Bronchial epithelial cell (primary cell): ENCODE data around the gene LDLRAD4. TPM values are rescaled to one million over a fixed set of nuclear protein-coding genes. Genes with fewer than 3 reads are reported as not detected.
A peak's percentile ranks its signal among the peaks of the same experiment; 100 is the strongest.

Experiments used
- DNase-seq: peaks from one replicate; pipeline ENCODE4 v3.0.0-alpha.2; 2010; ENCODE audit warnings: low read depth
- FAIRE-seq: peaks from 2 replicates; lab custom pipeline; 2011; peaks lifted over from hg19 to GRCh38; lab: Jason Lieb, UNC
- H3K27me3 ChIP-seq: 2 replicates; pipeline ENCODE4 v1.5.1; 2011; ENCODE audit warnings: low read length; ENCODE audit not compliant: control insufficient read depth, insufficient read depth
- H3K36me3 ChIP-seq: 2 replicates; pipeline ENCODE4 v1.5.1; 2011; ENCODE audit warnings: low read length; ENCODE audit not compliant: control insufficient read depth, insufficient read depth
- H3K4me3 ChIP-seq: 2 replicates; pipeline ENCODE4 v1.5.1; 2011; ENCODE audit warnings: mild to moderate bottlenecking, low read depth, low read length, control low read depth
- total RNA-seq: library from RNA; depleted of rRNA; stranded (reverse); fragments of >200 nt; gene quantifications from 2 replicates; pipeline ENCODE4 v1.2.1, GENCODE V29; 2014
- TF ChIP-seq, protein P1 (sequence below): IDR thresholded peaks from 2 replicates; pipeline ENCODE4 v1.5.1; 2011; ENCODE audit warnings: mild to moderate bottlenecking, moderate library complexity, low read length, control low read depth, inconsistent platforms; ENCODE audit not compliant: insufficient read depth, severe bottlenecking

The LDLRAD4 gene
- total RNA-seq, 1 donor from 2014 or later, result not detected

DNA sequence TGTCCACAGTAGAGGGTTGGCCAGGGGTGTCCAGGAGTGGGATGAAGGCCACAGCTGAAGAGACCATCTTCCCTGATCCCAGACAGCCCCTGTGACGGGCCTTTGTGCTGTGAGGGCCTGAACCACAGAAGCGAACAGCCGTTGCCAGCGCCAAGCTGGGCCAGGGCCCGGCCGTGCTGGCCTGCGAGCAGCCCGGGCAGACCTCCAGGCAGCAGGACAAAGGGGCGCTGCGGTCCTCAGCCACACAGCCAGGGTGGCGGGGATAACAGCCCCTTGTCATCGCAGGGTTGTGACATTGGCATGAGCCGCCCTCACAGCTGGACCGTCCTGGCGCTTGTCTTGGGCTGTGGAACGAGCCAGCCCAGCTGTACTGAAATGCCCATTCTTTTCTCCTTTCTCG lies 346.7 kb downstream of the LDLRAD4 start:
- no peaks in the 10 kb centered on the region for H3K36me3 ChIP-seq
- TF ChIP-seq, protein P1, sequence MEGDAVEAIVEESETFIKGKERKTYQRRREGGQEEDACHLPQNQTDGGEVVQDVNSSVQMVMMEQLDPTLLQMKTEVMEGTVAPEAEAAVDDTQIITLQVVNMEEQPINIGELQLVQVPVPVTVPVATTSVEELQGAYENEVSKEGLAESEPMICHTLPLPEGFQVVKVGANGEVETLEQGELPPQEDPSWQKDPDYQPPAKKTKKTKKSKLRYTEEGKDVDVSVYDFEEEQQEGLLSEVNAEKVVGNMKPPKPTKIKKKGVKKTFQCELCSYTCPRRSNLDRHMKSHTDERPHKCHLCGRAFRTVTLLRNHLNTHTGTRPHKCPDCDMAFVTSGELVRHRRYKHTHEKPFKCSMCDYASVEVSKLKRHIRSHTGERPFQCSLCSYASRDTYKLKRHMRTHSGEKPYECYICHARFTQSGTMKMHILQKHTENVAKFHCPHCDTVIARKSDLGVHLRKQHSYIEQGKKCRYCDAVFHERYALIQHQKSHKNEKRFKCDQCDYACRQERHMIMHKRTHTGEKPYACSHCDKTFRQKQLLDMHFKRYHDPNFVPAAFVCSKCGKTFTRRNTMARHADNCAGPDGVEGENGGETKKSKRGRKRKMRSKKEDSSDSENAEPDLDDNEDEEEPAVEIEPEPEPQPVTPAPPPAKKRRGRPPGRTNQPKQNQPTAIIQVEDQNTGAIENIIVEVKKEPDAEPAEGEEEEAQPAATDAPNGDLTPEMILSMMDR, result no peak
- DNase-seq, result no peak
- no peak overlapping the region for H3K4me3 ChIP-seq
- no peak for FAIRE-seq
- H3K27me3 ChIP-seq, result no peaks in the 10 kb centered on the region

GRCh38 chr18:13566941-13567746 lies 348.6 kb downstream of the LDLRAD4 start:
- Histone ChIP-seq H3K27me3 (no peaks in the 10 kb centered on the region), H3K4me3 (no peak overlapping the region), H3K36me3 (no peaks in the 10 kb centered on the region)
- peak; percentile 9 for DNase-seq
- TF ChIP-seq, protein P1, result no peak
- no peak for FAIRE-seq

- H3K4me3 ChIP-seq, result no peak overlapping the region
- no peak for FAIRE-seq
- no peak for DNase-seq
- TF ChIP-seq, protein P1, result no peak
- H3K27me3 ChIP-seq, result no peaks in the 10 kb centered on the region
- H3K36me3 ChIP-seq, result no peaks in the 10 kb centered on the region
Observed at GRCh38 chr18:13568443-13569392, 350.2 kb downstream of the LDLRAD4 start.

DNA sequence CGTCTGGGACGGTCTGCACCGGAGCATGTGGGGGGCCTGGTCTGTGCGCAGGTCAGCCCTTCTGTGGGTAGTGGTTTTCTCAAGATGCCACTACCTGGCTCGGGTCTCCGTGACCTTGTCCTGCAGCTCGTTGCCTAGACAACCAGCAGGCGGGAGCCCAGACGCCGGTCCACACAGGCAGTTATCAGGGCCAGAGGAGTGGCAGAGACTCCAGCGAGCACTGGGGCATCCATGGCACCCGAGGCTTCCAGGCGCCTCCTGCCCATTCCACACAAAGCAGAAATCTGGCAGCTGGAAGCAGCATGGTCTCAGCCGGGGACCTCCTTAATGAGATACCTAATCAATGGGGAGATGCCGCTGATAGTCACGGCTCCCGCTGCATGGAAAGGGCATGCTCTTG lies 351.7 kb downstream of the LDLRAD4 start:
- FAIRE-seq (no peak), DNase-seq (no peak)
- H3K4me3 ChIP-seq, result no peak overlapping the region
- no peaks in the 10 kb centered on the region for H3K36me3 ChIP-seq
- H3K27me3 ChIP-seq, result no peaks in the 10 kb centered on the region
- TF ChIP-seq, protein P1, result no peak

- FAIRE-seq (no peak), DNase-seq (no peak)
- Histone ChIP-seq H3K4me3 (no peak overlapping the region), H3K36me3 (no peaks in the 10 kb centered on the region), H3K27me3 (no peaks in the 10 kb centered on the region)
- TF ChIP-seq, protein P1, result no peak
Observed at GRCh38 chr18:13570856-13571495, 352.4 kb downstream of the LDLRAD4 start.
